CD14-positive monocyte (primary cell): ENCODE data around the gene YBX2. TPM values are rescaled to one million over a fixed set of nuclear protein-coding genes. Genes with fewer than 3 reads are reported as not detected.

Experiments used
- DNase-seq, 3 donors: peaks; one replicate each; pipeline ENCODE4 v3.0.0-alpha.2; 2011 to 2022
- H2AFZ ChIP-seq: 2 replicates; pipeline ENCODE4 v1.6.0; 2012; ENCODE audit warnings: mild to moderate bottlenecking, low read depth, low read length, inconsistent platforms; ENCODE audit not compliant: insufficient read depth, poor library complexity, severe bottlenecking
- H3K27ac ChIP-seq, 2 donors: 1 replicate in 1 of 2; 2 replicates in 1 of 2; pipeline ENCODE4 v1.5.1; 2012 to 2013; ENCODE audit warnings: low read length in 2 of 2, control low read depth in 1 of 2, inconsistent platforms in 1 of 2, low read depth in 1 of 2, mild to moderate bottlenecking in 1 of 2
- H3K27me3 ChIP-seq, 2 donors: one replicate each; pipeline versions ENCODE4 v1.6.0 to v1.6.1; 2011 to 2013; ENCODE audit warnings: low read length in 2 of 2; ENCODE audit not compliant: control insufficient read depth in 2 of 2, insufficient read depth in 2 of 2
- H3K36me3 ChIP-seq, 2 donors: replicated peaks in 1 of 2; 1 replicate in 1 of 2; 2 replicates in 1 of 2; pipeline versions ENCODE4 v1.5.1 to v1.6.1; 2012 to 2013; ENCODE audit warnings: low read length in 2 of 2, control low read depth in 1 of 2, inconsistent platforms in 1 of 2, mild to moderate bottlenecking in 1 of 2; ENCODE audit not compliant: insufficient read depth in 2 of 2, control insufficient read depth in 1 of 2
- H3K4me1 ChIP-seq, 2 donors: 1 replicate in 1 of 2; 2 replicates in 1 of 2; pipeline versions ENCODE4 v1.5.1 to v1.6.1; 2012 to 2013; ENCODE audit warnings: low read length in 2 of 2, control low read depth in 1 of 2, inconsistent platforms in 1 of 2, mild to moderate bottlenecking in 1 of 2, moderate library complexity in 1 of 2; ENCODE audit not compliant: insufficient read depth in 2 of 2, control insufficient read depth in 1 of 2
- H3K4me2 ChIP-seq: replicated peaks from 2 replicates; pipeline ENCODE3; 2012; ENCODE audit warnings: low read length, moderate library complexity, mild to moderate bottlenecking; ENCODE audit not compliant: poor library complexity, severe bottlenecking; ENCODE audit errors: extremely low read depth
- H3K4me3 ChIP-seq, 3 experiments: fragments of 200-600 bp in 1 of 3; sonication (generic) in 1 of 3; replicated peaks in 1 of 3; 1 replicate in 2 of 3; 2 replicates in 1 of 3; pipeline ENCODE4 v1.5.1; 2011 to 2013; ENCODE audit warnings: low read length in 3 of 3, mild to moderate bottlenecking in 3 of 3, control low read depth in 2 of 3, low read depth in 2 of 3, inconsistent platforms in 1 of 3, moderate library complexity in 1 of 3
- H3K79me2 ChIP-seq: 2 replicates; pipeline ENCODE4 v1.6.0; 2012; ENCODE audit warnings: mild to moderate bottlenecking, control low read depth, inconsistent platforms, low read length, moderate library complexity; ENCODE audit not compliant: insufficient read depth
- H3K9ac ChIP-seq: 2 replicates; pipeline ENCODE4 v1.6.0; 2017; ENCODE audit warnings: low read length, mild to moderate bottlenecking; ENCODE audit not compliant: insufficient read depth, poor library complexity, severe bottlenecking
- H3K9me3 ChIP-seq, 2 donors: replicated peaks in 1 of 2; 1 replicate in 1 of 2; 2 replicates in 1 of 2; pipeline versions ENCODE4 v1.5.1 to v1.6.1; 2012 to 2013; ENCODE audit warnings: low read length in 2 of 2, control low read depth in 1 of 2; ENCODE audit not compliant: control insufficient read depth in 1 of 2, insufficient read depth in 1 of 2
- H4K20me1 ChIP-seq: 2 replicates; pipeline ENCODE4 v1.6.0; 2012; ENCODE audit warnings: mild to moderate bottlenecking, low read length, control low read depth, moderate library complexity; ENCODE audit not compliant: insufficient read depth
- H3K27ac Mint-ChIP-seq, 7 donors: one replicate each; pipeline ENCODE4 v1.8.0; 2020; ENCODE audit warnings: mild to moderate bottlenecking in 7 of 7, mixed read lengths in 7 of 7, moderate library complexity in 6 of 7, inconsistent platforms in 2 of 7
- H3K27me3 Mint-ChIP-seq, 3 donors: one replicate each; pipeline ENCODE4 v1.8.0; 2021 to 2022; ENCODE audit warnings: low read depth in 3 of 3, mild to moderate bottlenecking in 3 of 3, mixed read lengths in 3 of 3, moderate library complexity in 3 of 3, inconsistent platforms in 1 of 3
- H3K36me3 Mint-ChIP-seq, 2 donors: one replicate each; pipeline ENCODE4 v1.8.0; 2020; ENCODE audit warnings: mixed read lengths in 2 of 2, inconsistent platforms in 1 of 2, mild to moderate bottlenecking in 1 of 2
- H3K4me1 Mint-ChIP-seq: one replicate; pipeline ENCODE4 v1.8.0; 2020; ENCODE audit warnings: mild to moderate bottlenecking, mixed read lengths
- H3K4me3 Mint-ChIP-seq, 2 donors: one replicate each; pipeline ENCODE4 v1.8.0; 2020; ENCODE audit warnings: mild to moderate bottlenecking in 2 of 2, mixed read lengths in 2 of 2, moderate library complexity in 1 of 2
- H3K9me3 Mint-ChIP-seq, 7 donors: one replicate each; pipeline ENCODE4 v1.8.0; 2020 to 2022; ENCODE audit warnings: mixed read lengths in 7 of 7, mild to moderate bottlenecking in 6 of 7, moderate library complexity in 6 of 7, inconsistent platforms in 2 of 7
- CTCF ChIP-seq: fragments of 200-600 bp; IDR thresholded peaks from one replicate; pipeline ENCODE4 v1.8.0; 2022; ENCODE audit warnings: antibody characterized with exemption, mild to moderate bottlenecking
- WGBS: methylation state at CpG from one replicate; pipeline ENCODE4 v1.1.5; 2013; ENCODE audit warnings: missing lambda C conversion rate; ENCODE audit not compliant: insufficient coverage; 5-methylcytosine and 5-hydroxymethylcytosine counted together
- intact Hi-C, 2 donors: fragments of 100-400 bp; cut with micrococcal nuclease; formaldehyde crosslinking; loops; one replicate each; pipeline versions ENCODE4 v1.15.0 to v1.15.1; 2023
- polyA plus RNA-seq, 3 donors: library from polyadenylated mRNA; depleted of rRNA in 1 of 3; unstranded in 2 of 3; stranded (reverse) in 1 of 3; fragments of 300-500 nt in 2 of 3; fragments of >200 nt in 1 of 3; fragmentation: Illumina TruSeq in 2 of 3; gene quantifications; 1 replicate in 2 of 3; 2 replicates in 1 of 3; pipeline ENCODE4 v1.2.3, GENCODE V29; 2012 to 2021

YBX2 gene
- polyA plus RNA-seq, 3 donors, result not detected

GRCh38 chr17:7281074-7281952 is 13.1 kb downstream of the YBX2 start, which contains the start of gene SLC2A4:
Gene SLC2A4, plus strand, starts transcription at chr17:7281718. Its CDS starts 217 bp downstream, at chr17:7281935.
- Histone ChIP-seq H4K20me1 (no peaks in the 10 kb centered on the region), H3K4me3 (peak within 1 kb of the TSS in 2 of 3 experiments; percentile 28 to 72), H3K36me3 (no peaks in the 10 kb centered on the region), H3K9me3 (no peaks in the 10 kb centered on the region), H2AFZ (peak within 1 kb of the TSS; percentile 46), H3K79me2 (no peaks in the 10 kb centered on the region), H3K4me2 (peak within 1 kb of the TSS; percentile 78), H3K9ac (no peak within 1 kb of the TSS), H3K27me3 (peaks cover 13 to 47% of the 10 kb centered on the region in 2 donors), H3K27ac (no peak within 1 kb of the TSS), H3K4me1 (peaks cover 27 to 28% of the 10 kb centered on the region in 2 donors)
- peaks cover 47 to 70% (median 48%) of the 10 kb centered on the region in 3 donors for H3K27me3 Mint-ChIP-seq
- peak within 1 kb of the TSS in 6 of 7 donors; percentile 28 to 82 (median 54) for H3K27ac Mint-ChIP-seq
- peaks cover 0 to 15% (median 2%) of the 10 kb centered on the region in 7 donors for H3K9me3 Mint-ChIP-seq
- under 1% methylated on average over 57 of the region's 71 CpGs for WGBS
- H3K36me3 Mint-ChIP-seq, result peaks cover 0 to 5% of the 10 kb centered on the region in 2 donors
- intact Hi-C loops, result loop anchor here in 1 of 2 donors (5.0 kb wide), 1 partner anchor 61 kb away; no protein-coding TSS in a partner anchor
- TF ChIP-seq CTCF, result no peak
- H3K4me1 Mint-ChIP-seq, result peaks cover 30% of the 10 kb centered on the region
- H3K4me3 Mint-ChIP-seq, result peak within 1 kb of the TSS; percentile 74 to 88
- DNase-seq, result peak; percentile 85 to 90 (median 86)

GRCh38 chr17:7280519-7281073 is 13.8 kb downstream of the YBX2 start:
- WGBS, result 1% methylated on average over 29 of the region's 29 CpGs
- no peaks in the 10 kb centered on the region for H4K20me1 ChIP-seq
- peak overlapping the region in 2 of 3 experiments; percentile 28 to 72 for H3K4me3 ChIP-seq
- H3K4me1 ChIP-seq, result peaks cover 27 to 28% of the 10 kb centered on the region in 2 donors
- H3K27me3 Mint-ChIP-seq, result peaks cover 44 to 65% (median 45%) of the 10 kb centered on the region in 3 donors
- no peaks in the 10 kb centered on the region for H3K9me3 ChIP-seq
- H3K36me3 ChIP-seq, result no peaks in the 10 kb centered on the region
- peaks cover 0 to 15% (median 2%) of the 10 kb centered on the region in 7 donors for H3K9me3 Mint-ChIP-seq
- H3K79me2 ChIP-seq, result no peaks in the 10 kb centered on the region
- H3K4me3 Mint-ChIP-seq, result peak overlapping the region; percentile 74 to 88
- H3K36me3 Mint-ChIP-seq, result peaks cover 0 to 5% of the 10 kb centered on the region in 2 donors
- no peak overlapping the region for H3K9ac ChIP-seq
- peak; percentile 87 for TF ChIP-seq CTCF
- peaks cover 30% of the 10 kb centered on the region for H3K4me1 Mint-ChIP-seq
- H3K27ac Mint-ChIP-seq, result peak overlapping the region in 5 of 7 donors; percentile 28 to 82 (median 53)
- H3K27me3 ChIP-seq, result peaks cover 13 to 45% of the 10 kb centered on the region in 2 donors
- intact Hi-C loops, result loop anchor here in 1 of 2 donors (1.0 to 5.0 kb wide), 2 partner anchors 16 to 62 kb away; no protein-coding TSS in a partner anchor
- peak overlapping the region; percentile 46 for H2AFZ ChIP-seq
- H3K27ac ChIP-seq, result no peak overlapping the region
- H3K4me2 ChIP-seq, result peak overlapping the region; percentile 78
- DNase-seq, result peak; percentile 55 to 74 (median 70)
